ENCODE results near the gene ATP9A. TPM values are rescaled to one million over a fixed set of nuclear protein-coding genes. Genes with fewer than 3 reads are reported as not detected.

The ATP9A gene
- total and polyA plus RNA-seq, 2 experiments from 2014 or later = 11.3 to 16.9 TPM

- H3K36me3 ChIP-seq = no peaks in the 10 kb centered on the region
- H3K4me1 ChIP-seq (ENCODE audit: low read depth) = peaks cover 7% of the 10 kb centered on the region
- DNase-seq (ENCODE audit: low read depth in 1 of 2, low spot score in 1 of 2) = no peak
- H3K27ac ChIP-seq = no peak overlapping the region
- H3K9me3 ChIP-seq (ENCODE audit: low read depth) = no peaks in the 10 kb centered on the region
- no peak overlapping the region for H3K4me3 ChIP-seq
- no peak for TF ChIP-seq CTCF (IDR thresholded peaks at IDR 0.05; ENCODE audit: low read depth, low read length)
- H3K27me3 ChIP-seq = no peaks in the 10 kb centered on the region
Observed at GRCh38 chr20:51587145-51587544, 181.0 kb downstream of the ATP9A start.

- no peak overlapping the region for H3K4me3 ChIP-seq
- H3K9me3 ChIP-seq (ENCODE audit: low read depth) = no peaks in the 10 kb centered on the region
- H3K36me3 ChIP-seq = no peaks in the 10 kb centered on the region
- peaks cover 7% of the 10 kb centered on the region for H3K4me1 ChIP-seq (ENCODE audit: low read depth)
- no peak for TF ChIP-seq CTCF (IDR thresholded peaks at IDR 0.05; ENCODE audit: low read depth, low read length)
- DNase-seq (ENCODE audit: low read depth in 1 of 2, low spot score in 1 of 2) = peak in 1 of 2 donors; percentile 77
- no peaks in the 10 kb centered on the region for H3K27me3 ChIP-seq
- peak overlapping the region; percentile 24 for H3K27ac ChIP-seq
Observed at GRCh38 chr20:51586005-51586440, 182.2 kb downstream of the ATP9A start.

- Histone ChIP-seq H3K36me3 (no peaks in the 10 kb centered on the region), H3K4me1 (ENCODE audit: low read depth) (peaks cover 7% of the 10 kb centered on the region), H3K9me3 (ENCODE audit: low read depth) (no peaks in the 10 kb centered on the region), H3K27me3 (no peaks in the 10 kb centered on the region), H3K4me3 (no peak overlapping the region), H3K27ac (peak overlapping the region; percentile 56)
- DNase-seq (ENCODE audit: low read depth in 1 of 2, low spot score in 1 of 2) = no peak
- TF ChIP-seq CTCF (IDR thresholded peaks at IDR 0.05; ENCODE audit: low read depth, low read length) = no peak
Observed at GRCh38 chr20:51585148-51585547, 183.0 kb downstream of the ATP9A start.

- peak overlapping the region; percentile 56 for H3K27ac ChIP-seq
- TF ChIP-seq CTCF (IDR thresholded peaks at IDR 0.05; ENCODE audit: low read depth, low read length) = no peak
- H3K4me1 ChIP-seq (ENCODE audit: low read depth) = peaks cover 7% of the 10 kb centered on the region
- DNase-seq (ENCODE audit: low read depth in 1 of 2, low spot score in 1 of 2) = peak in 1 of 2 donors; percentile 28
- H3K9me3 ChIP-seq (ENCODE audit: low read depth) = no peaks in the 10 kb centered on the region
- no peaks in the 10 kb centered on the region for H3K36me3 ChIP-seq
- H3K4me3 ChIP-seq = no peak overlapping the region
- no peaks in the 10 kb centered on the region for H3K27me3 ChIP-seq
Observed at GRCh38 chr20:51584737-51585136, 183.5 kb downstream of the ATP9A start.

- no peak for TF ChIP-seq CTCF (IDR thresholded peaks at IDR 0.05; ENCODE audit: low read depth, low read length)
- Histone ChIP-seq H3K27ac (peak overlapping the region; percentile 56), H3K27me3 (no peaks in the 10 kb centered on the region), H3K4me1 (ENCODE audit: low read depth) (peaks cover 7% of the 10 kb centered on the region), H3K9me3 (ENCODE audit: low read depth) (no peaks in the 10 kb centered on the region), H3K4me3 (no peak overlapping the region), H3K36me3 (no peaks in the 10 kb centered on the region)
- DNase-seq (ENCODE audit: low read depth in 1 of 2, low spot score in 1 of 2) = no peak
Observed at GRCh38 chr20:51584116-51584515, 184.1 kb downstream of the ATP9A start.

GRCh38 chr20:51583499-51583898 lies 184.7 kb downstream of the ATP9A start:
- DNase-seq (ENCODE audit: low read depth in 1 of 2, low spot score in 1 of 2) = no peak
- Histone ChIP-seq H3K36me3 (no peaks in the 10 kb centered on the region), H3K27me3 (no peaks in the 10 kb centered on the region), H3K4me1 (ENCODE audit: low read depth) (peaks cover 7% of the 10 kb centered on the region), H3K4me3 (no peak overlapping the region), H3K9me3 (ENCODE audit: low read depth) (no peaks in the 10 kb centered on the region), H3K27ac (no peak overlapping the region)
- no peak for TF ChIP-seq CTCF (IDR thresholded peaks at IDR 0.05; ENCODE audit: low read depth, low read length)

Data from cardiac muscle cell (in vitro differentiated cells and primary cell).